Measurements from ENCODE around the gene OSCP1.
"Not testable (repeated sequence)": the region's sequence is repeated elsewhere in the genome, so short reads cannot be mapped to it uniquely, and the experiment has no call there.

OSCP1 gene, protein sequence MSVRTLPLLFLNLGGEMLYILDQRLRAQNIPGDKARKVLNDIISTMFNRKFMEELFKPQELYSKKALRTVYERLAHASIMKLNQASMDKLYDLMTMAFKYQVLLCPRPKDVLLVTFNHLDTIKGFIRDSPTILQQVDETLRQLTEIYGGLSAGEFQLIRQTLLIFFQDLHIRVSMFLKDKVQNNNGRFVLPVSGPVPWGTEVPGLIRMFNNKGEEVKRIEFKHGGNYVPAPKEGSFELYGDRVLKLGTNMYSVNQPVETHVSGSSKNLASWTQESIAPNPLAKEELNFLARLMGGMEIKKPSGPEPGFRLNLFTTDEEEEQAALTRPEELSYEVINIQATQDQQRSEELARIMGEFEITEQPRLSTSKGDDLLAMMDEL

DNA sequence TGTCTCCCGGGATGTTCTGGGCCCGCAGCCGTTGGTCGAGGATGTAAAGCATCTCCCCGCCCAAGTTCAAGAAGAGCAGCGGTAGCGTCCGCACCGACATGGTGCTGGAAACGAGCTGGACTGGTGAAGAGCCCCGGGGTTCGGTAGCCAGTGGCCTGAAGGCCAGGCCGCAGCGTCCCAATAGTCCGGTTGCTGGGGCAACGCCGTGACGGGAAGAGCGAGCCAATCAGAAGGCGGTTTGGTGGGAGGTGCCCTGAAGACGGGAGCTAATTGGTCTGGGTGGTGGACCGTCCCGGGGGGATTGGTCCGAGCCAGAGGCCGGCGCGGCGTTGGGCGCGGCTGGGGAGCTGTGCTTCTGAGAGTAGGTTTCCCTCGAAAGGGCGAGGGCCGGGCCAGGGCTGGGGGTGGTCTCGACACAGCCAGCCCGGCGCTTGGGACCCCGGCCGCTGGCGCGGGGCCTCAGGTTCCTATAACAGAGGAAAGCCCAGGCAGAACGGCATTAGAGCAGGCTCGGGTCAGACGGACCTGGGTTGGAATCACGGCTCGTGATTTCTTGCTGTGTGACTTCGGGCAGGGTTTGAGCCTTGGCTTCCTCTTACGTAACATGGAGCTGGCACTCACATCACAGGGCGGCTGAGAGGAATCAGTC is at the start of gene OSCP1:
Gene OSCP1 (minus strand): TSS at position 182 of the 649 bp plus-strand sequence. CDS start 82 bp downstream, at position 100.
- DNase-seq (ENCODE audit: low read depth in 3 of 3): peak; percentile 65 to 71 (median 68)

DNA sequence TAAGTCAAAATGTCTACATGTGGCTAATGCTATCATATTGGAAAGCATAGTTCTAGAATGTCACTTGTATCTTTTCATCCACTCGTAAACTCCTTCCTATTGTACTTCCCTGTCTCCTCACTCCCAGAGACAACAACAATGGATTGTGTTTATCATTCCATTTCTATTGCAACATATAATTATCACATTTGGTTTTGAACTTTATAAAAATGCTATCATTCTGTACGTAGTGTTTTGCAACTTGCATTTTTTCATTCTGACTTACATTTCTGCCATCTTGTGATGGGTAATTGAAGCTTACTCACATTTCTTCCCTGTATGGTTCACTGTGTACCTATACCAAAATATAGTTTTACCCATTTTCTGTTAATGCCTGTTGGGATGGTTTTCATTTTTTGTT is 47.0 kb upstream of the OSCP1 start:
- DNase-seq (ENCODE audit: low read depth in 3 of 3): no peak

DNA sequence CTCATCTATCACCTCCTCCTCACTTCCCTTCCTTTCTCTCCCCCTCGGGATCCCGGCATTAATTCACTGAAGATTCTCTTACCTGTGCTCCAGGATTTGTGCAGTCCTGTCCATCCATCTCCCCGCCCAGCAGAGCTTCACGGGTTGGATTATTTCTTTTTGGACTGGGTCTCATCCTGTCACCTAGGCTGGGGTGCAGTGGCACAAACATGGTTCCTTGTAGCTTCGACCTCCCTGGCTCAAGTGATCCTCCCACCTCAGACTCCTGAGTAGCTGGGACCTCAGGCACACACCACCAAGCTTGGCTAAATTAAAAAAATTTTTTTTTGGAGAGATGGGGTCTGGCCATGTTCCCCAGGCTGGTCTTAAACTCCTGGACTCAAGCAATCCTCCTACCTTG is 44.7 kb upstream of the OSCP1 start:
- no peak for DNase-seq (ENCODE audit: low read depth in 3 of 3)

DNA sequence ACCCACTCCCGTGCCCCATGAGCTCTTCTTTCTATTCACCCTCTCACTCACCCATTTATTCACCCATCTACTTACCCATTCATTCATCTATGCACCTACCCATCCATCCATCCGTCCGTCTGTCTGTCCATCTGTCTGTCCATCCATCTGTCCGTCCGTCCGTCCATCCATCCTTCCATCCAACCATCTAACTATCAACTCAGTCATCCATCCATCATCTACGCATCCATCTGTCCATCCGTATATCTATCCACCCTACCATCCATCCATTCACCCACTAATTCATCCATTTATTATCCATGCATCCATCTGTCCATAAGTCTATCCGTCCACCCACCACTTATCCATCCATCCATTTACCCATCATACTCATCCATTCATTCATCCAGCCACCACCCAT is 43.3 kb upstream of the OSCP1 start:
- DNase-seq (ENCODE audit: low read depth in 3 of 3): no peak

DNA sequence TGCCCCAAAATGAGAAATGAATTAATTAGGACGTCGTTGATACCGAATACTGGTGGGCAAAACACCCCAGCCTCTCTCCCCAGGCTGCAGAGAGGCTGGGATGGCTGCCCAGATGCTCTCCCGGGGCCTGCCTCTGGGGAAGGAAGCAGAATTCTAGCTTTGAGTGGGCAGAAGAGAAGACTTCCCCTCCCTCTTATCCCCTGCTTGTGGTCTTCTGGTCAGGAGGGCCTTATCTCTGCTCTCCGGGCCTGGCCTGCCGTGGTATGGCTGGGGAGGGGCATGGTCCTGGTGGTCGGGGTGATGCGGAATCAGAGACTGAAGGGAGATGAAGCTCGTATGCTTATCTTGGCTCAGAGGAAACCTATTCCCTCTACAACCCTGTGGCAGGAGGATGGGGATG is 42.2 kb upstream of the OSCP1 start:
- DNase-seq (ENCODE audit: low read depth in 3 of 3): no peak

DNA sequence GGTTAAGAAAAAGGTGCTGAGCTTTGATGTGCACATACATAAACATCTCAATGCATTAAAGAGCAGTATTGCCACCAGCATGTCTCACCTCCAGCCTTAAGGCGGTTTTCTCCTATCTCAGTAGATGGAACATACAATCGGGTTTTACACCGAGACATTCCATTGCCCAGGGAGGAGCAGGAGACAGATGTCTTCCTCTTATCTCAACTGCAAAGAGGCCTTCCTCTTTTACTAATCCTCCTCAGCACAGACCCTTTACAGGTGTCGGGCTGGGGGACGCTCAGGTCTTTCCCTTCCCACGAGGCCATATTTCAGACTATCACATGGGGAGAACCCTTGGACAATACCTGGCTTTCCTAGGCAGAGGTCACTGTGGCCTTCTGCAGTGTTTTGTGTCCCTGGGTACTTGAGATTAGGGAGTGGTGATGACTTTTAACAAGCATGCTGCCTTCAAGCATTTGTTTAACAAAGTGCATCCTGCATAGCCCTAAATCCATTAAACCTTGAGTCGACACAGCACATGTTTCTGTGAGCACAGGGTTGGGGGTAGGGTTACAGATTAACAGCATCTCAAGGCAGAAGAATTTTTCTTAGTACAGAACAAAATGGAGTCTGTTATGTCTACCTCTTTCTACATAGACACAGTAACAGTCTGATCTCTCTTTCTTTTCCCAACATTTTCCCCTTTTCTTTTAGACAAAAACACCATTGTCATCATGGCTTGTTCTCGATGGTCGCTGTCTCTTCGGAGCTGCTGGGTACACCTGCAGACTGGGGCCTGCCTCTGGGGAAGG is 39.2 kb upstream of the OSCP1 start:
- DNase-seq (ENCODE audit: low read depth in 3 of 3): not testable (repeated sequence)

DNA sequence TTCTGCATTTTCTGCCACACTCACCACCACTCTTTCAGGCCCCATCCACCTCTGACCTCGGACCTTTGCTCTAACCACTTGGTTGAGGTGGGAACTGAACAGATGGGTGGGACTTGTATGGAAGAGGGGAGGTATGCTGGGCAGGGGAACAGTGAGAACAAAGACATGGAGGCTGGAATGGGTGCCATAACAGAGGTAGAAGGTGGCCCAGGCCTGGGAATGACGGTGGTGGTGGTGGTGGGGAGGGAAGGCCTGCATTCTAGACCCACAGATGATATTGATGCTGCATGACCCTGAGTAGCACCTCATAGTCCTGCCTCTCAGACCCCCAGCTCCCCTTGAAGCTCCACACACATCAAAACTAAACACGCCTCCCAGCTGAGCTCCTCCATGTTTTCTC is 37.7 kb upstream of the OSCP1 start:
- DNase-seq (ENCODE audit: low read depth in 3 of 3): no peak

DNA sequence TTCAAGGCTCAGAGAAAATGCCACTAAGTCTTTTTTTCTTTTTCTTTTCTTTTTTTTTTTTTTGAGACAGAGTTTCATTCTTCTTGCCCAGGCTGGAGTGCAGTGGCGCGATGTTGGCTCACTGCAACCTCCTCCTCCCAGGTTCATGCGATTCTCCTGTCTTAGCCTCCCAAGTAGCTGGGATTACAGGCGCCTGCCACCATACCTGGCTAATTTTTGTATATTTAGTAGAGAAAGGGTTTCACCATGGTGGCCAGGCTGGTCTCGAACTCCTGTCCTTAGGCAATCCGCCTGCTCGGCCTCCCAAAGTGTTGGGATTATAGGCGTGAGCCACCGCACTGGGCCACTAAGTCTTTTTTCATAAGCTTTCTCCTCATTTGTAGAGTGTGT is 37.1 kb upstream of the OSCP1 start:
- DNase-seq (ENCODE audit: low read depth in 3 of 3): not testable (repeated sequence)

DNA sequence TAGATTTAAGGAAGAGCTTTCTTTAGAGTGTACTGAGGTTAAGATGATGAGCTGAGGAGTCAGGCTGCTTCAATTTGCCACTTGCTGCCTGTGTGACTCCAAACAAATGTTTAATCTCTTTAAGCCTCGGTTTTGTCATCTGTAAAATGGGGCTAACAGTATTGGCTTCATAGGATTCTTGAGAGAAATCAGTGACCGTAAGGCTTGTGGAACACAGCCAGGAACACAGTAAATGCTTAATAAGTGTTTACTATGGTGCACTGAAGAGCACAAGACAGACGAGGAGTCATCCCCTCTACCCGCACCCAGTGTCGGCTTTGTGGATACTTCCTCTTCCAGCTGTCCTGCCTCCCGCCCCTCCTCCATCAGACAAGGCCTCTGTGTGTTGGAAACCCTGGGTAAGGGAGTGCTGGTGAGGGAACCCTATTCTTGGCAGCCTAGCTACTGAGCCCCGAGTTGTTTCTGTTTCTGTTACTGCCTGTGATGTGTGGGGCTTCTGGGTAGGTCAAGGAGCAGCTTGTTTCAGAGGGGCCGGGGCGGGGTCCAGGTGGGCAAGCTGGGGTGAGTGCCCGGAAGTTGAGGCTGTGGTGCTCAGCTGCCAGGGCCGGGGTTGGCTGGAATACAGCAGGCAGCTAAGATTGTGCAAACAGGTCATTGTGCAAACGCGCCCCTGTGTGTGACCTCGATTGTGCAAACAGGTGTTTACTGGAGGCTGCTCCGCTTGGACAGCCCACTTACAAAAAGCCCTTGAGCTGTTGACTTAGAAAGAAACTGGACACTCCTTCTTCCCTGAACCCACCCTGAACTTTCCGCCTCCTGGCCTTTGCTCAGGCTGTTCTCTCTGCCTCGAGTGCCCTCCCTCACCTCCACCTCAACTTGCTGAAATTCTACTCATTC is 36.4 kb upstream of the OSCP1 start:
- DNase-seq (ENCODE audit: low read depth in 3 of 3): no peak

DNA sequence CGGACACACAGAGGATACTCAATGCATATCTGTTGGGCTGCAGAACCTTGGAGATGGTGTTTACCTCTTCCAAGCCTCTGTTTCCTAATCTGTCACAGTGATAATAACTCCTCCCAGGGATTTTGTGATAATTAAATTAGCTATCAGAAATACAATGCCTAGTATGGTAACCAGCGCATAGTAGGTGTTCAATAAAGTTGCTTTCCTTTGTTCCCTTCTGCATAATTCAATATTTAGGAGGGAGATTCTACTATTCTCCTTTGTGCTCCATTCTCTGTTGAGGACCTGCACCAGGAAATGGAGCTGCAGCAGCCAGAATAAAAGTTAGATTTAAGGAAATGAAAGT is 35.8 kb upstream of the OSCP1 start:
- no peak for DNase-seq (ENCODE audit: low read depth in 3 of 3)

DNA sequence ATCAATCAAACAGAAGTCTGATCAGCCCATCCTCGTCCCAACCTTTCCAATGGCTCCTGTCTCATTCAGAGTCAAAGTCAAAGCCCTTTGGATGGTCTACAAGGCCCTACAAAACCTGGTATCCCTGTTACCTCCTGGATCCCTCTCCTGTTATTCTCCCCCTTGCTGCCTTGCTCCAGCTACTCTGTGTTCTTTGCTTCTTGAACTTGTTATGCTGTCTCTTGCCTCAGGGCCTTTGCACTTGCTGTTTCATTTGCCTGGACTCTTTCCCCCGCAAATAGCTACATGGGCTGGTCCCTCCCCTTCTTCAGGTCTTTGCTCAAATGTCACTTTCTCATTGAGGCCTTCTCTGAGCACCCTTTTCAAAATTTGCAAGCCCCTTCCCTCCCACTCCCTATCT is 33.8 kb upstream of the OSCP1 start:
- no peak for DNase-seq (ENCODE audit: low read depth in 3 of 3)

DNA sequence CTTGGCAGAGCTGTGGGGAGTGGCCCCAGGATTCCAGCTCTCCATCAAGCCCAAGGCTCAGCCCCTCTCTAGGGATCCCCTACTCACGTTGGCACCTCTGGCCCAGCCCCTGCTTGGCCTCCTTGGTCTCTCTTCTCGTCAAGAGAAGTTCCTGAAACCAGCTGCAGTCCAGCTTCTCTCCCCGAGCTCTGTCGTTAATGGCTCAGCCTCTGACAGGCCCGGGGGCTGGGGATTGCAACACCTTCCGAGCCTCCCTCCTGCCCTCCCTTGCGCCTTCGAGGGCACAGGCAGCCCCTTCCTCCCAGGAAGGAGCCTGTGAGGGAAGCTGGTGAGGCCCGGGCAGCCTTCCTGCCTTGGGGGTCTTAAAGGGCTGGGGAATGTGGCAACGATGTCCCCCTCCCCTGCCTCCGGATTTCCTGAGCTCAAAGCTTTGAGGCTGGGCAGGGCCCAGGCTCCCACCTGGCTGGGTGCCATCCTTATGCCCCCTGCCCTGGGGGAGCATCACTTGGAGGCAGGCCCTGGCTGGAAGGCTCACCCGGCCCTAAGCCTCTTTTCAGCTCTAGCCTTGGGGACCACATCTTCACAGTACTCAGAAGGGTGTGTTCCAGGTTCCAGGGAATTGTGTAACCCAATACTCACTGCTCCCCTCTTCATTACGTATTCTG is 32.6 kb upstream of the OSCP1 start, which contains the start of gene CSF3R:
Gene CSF3R (minus strand): TSS at position 190 of the 665 bp plus-strand sequence. CDS start 3,417 bp downstream, outside the sequence.
- no peak for DNase-seq (ENCODE audit: low read depth in 3 of 3)

DNA sequence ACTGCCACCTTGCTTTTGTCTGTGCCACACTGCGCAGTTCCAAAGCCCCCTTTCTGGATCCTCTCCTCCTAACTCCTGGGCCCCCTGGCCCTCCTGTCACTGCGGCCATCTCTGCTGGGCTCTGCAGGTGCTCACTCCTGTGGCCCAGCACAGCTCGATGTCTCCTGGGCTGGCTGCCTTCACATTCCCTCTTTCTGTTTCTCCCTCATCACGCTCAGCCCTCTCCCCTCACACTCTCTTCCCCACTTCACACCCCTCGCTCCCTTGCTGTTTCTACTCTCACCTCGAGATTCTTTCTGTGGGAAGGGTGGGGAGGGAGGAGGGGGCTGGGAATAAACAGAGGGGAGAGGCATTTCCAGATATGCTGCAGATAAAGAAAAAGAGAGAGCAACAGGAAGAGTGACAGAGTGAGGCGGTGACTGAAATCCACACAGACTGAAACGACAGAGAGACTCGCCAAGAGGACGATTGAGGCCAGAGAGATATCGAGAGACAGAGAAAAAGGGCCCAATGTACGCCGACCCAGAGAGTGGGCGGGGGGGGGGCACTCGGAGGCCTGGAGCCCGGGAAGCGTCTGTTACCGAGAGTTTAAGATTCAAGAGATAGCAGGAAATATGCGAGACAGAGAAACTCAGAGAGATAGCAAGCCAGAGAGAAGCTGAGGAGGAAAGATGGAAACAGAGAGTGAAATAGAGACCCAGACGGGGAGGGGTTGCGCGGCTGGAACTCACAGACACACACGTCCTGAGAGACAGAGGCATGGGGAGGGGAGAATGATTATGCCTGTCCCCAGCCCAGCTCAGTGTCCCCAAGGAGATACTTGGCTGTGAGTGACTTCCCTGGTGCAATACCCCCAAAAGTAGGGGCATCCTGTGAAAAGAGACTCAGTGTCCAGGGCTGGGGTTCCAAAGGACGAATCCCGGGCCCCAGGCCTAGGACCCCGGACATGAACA is 31.8 kb upstream of the OSCP1 start:
- no peak for DNase-seq (ENCODE audit: low read depth in 3 of 3)

DNA sequence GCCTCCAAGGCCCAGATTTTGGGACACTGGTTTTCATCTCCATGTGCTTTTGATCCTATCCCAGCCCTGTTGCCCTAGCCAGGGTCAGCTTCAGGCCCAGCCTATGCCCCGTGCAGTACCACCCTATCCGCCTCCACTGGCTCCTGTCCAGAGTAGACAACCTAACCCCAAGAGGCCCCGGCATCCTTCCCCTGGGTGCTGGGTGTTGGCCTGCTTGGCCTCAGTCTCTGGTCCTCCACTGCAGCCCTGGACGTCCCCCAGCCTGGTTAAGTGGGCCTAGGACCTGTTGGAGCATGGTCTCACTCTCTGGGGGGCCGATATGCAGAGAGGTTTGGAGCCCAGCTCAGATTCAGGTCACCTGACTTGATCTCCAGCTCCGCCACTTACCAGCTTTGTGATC is 30.8 kb upstream of the OSCP1 start:
- no peak for DNase-seq (ENCODE audit: low read depth in 3 of 3)

DNA sequence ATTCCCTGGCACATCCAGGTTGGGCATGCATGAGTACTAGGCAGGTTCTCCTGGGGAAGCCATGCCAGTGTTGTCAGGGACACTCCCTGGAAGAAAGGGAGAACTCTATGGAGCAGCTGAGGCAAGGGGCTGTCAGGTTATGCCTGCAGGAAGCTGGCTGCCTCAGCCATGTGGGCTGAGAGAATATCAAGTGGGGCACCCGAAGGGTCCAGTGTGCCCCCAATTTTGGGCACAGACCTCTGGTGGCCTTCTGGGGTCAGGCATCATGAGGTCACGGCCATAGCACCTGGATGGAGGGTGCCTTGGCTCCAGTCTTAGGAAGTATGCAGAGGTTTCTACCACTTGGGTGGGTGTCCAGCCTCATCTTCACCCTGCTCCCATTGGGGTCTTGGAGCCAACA is 29.9 kb upstream of the OSCP1 start:
- no peak for DNase-seq (ENCODE audit: low read depth in 3 of 3)

DNA sequence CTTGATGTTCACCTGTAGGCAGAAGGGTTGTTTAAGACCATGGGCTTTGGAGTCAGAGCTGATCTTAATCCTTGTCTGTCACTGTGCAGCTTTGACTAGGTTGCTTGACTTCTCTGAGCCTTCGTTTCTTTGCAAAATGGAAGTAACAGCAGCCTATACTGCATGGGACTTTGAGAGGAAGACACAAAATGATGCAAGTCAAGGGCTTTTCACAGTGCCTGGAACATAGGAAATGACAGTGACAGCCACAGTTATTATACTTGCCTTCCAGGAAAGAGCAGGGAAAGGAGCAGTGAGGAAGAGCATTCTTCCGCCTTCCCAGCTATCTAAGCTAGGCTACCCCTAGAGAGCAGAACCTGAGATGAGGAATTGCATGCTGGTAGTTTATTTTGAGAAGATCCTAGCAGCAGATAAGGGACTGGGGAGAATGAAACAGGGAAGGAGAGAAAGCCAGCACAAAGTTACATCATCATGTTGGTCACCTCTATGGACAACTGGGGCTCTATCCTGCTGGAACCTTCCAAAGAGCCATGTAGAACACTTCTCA is 29.3 kb upstream of the OSCP1 start:
- no peak for DNase-seq (ENCODE audit: low read depth in 3 of 3)

DNA sequence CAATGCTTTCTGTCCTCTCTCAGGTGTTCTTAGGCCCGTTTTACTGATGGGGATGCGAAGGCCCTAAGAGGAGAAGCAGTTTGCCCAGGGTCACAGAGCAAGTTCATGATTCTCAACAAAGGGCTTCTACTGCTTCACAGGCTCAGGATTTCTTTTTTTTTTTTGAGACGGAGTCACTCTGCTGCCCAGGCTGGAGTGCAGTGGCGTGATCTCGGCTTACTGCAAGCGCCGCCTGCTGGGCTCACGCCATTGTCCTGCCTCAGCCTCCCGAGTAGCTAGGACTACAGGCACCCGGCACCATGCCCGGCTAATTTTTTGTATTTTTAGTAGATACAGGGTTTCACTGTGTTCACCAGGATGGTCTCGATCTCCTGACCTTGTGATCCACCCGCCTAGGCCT is 27.4 kb upstream of the OSCP1 start:
- DNase-seq (ENCODE audit: low read depth in 3 of 3): not testable (repeated sequence)

DNA sequence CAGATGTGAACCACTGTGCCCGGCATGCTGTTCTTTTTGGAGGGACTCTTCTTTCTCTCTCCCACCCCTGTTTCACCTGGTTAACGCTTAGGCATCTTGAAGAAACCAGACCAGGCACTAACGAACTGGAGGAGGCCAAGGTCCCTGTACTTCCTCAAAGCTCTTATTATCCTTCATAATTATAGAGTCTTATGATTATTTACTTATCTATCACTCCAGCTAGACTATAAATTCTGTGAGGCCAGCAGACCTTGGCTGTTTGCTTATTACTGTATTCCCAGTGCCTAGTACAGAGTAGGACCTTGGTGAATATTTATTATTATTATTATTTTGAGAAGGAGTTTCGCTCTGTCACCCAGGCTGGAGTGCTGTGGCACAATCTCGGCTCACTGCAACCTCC is 26.7 kb upstream of the OSCP1 start:
- no peak for DNase-seq (ENCODE audit: low read depth in 3 of 3)

DNA sequence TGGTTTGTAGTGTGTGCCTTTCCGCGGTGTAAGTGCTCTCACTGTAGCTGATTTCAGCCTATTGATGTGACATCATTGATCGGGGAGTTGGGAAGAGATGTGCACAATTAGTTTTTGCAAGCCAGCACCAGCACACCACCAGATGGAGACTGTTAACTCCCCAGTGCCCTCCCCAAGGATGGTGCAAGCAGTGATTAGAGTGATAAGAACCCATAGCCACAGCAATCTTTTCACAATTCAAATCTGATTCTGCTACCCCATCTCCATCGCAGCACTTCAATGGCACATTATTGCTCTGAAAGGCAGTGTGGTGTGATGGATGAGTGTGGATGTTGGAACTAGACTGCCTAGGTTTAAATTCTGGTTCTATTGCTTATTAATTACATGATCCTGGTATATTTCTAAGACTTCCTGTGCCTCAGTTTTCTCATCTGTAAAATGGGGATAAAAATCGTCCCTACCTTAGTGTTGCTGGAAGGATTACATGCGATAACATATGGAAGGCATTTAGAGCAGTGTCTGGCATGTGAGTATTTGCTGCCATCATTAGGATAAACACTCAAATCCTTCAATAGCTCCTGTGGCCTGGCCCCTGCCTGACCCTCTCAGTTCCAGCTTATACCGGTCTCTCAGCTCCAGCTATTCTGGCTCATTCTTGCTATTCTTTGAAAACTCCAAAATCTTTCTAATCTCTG is 25.8 kb upstream of the OSCP1 start:
- no peak for DNase-seq (ENCODE audit: low read depth in 3 of 3)
